SIG-M5 treated with dmso at 0.1 percent for 504 hours (cell line): ENCODE data around the gene ZFHX3.
"Not testable (repeated sequence)": the region's sequence is repeated elsewhere in the genome, so short reads cannot be mapped to it uniquely, and the experiment has no call there.

ENCODE experiments used
- DNase-seq: peaks from one replicate; lab custom pipeline; 2025; ENCODE audit not compliant: unreplicated experiment; lab: John Stamatoyannopoulos, UW

Gene ZFHX3

DNA sequence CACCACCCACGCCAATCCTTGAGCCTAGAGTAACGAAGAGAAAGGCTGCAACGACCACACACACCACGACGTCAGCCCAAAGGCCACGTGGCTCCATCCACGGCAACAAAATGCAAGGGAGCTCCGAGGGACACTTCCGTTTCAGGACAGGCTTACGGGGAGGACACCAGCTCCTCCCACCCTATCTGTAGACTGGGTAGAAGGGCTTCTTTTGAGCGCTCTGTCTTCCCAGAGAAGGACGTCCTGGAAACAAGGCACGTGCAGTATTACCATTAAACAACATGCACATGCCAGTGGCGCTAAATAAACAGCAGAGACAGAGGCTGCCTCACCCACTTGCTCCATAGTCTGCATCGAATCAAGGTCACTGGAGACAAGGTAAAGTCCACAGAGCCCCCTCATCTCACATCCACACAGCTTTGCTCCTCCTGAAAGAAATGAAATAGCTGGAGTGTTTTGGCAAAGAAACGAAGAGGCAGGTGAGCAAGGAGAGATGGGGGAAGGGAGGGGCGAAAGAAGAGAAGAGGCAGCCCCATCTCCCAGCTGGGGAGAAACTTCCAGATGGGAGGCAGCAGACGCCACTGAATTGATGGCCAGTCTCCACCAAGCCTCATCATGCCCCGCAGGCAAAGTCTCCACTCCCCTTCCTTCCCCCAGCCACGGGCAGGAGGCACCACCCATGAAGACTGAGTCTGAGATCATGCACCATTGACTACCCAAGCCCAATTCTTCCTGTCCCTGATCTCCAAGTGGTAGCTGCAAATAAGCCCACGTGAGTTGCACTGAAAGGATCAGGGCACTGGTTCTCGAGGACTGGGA is 24.0 kb downstream of the ZFHX3 start:
- no peak for DNase-seq

DNA sequence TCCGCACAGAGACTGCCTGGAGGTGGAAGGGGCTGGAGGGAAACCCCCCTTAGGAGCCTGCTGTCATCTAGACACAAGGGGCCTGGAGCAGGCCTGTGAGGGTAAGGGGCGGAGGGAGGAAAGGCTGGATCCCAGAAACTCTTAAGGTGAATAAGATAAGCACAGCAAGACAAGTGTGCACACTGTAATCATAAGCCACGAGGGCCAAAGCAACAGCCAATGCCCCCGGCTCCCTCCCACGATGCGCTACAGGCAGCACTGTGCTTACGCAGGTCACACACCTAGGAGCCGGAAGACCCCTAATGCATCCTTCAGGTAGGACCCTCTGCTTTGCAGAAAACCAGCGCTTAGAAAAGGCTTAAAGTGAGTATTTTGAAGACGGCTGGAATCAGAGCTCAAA is 24.6 kb downstream of the ZFHX3 start:
- no peak for DNase-seq

DNA sequence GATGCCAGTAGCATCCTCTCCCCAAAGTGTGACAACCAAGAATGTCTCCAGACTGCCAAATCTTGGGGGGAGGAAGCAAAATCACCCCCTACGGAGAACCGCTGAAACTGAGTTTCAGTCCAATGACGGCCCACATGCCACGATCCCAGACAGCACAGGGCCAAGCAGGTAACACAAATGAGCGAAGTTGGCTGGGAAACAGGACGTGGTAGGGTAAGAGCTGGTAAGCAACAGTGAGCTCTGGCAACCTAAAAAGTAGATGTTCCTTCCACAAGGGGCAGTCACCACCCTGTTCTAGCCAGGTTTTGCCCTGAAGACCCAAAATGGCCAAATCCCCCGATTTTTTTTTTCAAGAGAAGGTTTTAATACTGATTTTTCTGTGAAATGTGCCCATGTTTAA is 25.4 kb downstream of the ZFHX3 start:
- no peak for DNase-seq

DNA sequence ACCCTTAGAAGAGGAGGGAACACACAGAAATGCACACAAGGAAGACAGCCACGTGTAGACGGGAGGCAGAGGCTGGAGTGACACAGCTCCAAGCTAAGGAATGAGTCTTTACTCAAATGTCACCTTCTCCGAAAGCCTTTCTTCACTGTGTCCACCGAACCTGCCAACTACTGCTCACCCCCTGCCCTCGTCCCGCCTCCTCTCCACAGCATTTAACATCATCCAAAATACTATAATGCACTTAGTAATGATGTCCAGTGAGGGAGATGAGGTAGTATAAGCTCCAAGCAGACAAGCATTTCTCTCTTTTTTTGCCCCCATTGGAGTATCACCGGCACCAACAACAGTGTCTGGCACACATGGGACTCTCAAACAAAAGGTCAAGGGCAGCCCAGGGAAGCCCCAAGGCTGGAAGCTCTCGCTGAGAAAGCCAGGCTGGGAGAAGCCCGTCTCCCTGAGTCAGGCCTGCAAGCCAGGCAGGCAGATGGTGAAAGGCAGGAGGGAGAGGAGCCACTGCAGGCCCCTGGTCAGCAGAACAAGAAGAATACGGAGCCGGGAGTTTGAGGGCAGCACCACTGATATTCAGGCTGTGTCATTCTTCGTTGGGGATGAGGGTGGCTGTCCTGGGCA is 25.9 kb downstream of the ZFHX3 start:
- no peak for DNase-seq

DNA sequence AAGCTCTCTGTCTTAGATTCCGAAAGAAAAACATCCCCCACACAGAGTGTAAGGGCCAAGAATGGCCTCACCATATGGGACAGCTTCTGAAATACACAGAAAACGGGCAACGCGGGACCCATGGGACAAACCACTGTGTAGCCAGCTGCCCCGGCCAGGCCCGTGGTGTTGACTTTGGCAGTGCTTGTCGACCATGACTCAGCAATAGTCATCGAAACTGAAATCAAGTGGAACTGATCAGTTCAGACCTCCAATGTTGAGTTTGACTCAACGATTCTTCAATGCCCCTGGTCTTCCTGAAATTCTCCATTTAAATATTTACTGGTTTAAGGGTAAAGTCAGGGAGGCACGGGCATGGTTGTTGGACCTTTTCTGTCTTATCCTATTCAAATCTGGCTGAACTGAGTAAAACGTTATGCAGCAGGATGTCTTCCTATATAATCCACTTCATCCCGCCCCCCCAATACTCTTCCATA is 27.5 kb downstream of the ZFHX3 start:
- DNase-seq = no peak

DNA sequence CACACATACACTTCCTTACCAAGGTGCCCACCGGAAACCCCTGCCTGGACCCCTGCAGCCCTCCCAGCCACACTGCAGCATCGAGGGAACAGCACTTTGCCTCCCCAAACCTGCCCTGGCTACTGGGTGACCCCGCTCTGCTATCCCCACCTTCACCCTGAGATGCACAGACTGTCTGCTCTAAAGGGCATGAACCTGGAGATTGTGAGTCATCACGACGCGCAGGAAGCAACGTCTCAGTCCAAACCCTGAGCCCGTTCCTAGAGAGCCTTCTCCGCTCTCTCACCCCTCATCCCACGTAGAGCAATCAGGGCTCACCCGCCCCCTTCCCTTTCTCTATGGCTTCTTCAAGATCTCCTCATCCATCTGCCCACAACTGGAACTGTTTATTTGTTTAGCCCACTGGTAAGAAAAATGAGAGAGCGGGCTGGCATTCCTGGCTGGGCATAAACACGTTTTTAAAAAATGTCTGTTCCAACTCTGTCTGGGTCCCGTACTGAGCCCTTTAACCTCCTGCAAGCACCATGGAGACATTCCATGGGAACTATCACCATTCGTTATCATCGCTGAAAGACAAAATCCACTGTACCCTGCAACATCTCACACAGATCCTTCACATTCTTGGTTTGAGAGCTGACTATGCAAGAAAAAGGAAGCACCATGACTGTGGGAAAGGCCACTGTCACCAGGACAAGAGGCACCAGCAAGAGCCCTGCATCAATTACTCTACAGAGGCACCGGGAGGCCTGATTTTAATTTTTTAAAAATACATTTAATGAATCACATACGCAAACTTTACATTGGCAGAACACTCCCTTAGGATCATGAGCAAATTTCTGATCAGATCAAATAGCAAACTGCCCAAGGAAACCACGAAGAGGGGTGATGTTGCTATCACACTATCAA is 28.2 kb downstream of the ZFHX3 start:
- DNase-seq = no peak

DNA sequence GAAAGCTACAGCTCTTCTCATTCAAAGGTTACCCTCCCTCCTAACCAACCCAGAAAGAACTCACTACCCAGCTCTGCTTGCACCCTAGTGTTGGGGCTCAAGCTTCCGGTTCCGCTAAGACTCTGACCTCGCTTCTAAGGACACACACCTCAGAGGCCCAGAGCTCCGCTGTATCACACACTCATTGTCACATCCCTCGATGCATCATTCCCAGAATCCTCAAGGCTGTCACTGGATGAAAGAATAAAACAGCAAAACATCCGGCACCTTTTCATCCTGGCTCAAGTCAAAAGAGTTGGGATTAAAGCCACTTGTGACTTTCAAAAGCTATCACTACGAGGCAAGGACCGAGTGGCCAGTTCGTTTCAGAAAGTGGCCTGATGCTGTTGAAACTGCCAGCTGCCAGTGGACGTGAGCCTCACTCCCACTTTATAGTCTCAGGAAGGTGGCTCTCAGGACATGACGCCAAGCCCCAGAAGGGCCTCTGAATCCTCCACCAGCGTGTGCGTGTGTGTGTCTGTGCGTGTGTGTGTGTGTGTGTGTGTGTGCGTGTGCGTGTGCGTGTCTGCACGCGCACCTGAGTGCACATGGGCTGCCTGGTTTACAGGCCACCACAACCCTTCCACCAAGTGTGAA is 29.0 kb downstream of the ZFHX3 start:
- DNase-seq = no peak

DNA sequence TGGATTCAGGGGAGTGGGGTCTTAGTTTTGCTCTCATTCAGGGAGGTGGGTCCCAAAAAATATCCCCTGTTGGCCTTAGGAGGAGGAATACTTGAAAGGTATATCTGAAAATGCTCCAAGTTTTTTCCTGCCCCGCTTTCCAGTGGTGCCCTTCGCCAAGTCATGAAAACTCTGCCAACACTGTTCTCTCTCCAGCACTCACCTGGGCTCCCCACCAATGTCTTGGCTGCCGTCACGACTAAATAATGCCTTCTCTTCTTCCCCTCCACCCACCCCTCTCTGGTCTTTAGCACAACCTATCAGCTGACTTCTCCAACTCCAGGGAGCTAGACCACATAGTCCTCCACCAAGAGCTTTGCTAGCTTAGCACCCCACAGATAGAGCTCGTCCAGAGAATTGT is 30.6 kb downstream of the ZFHX3 start:
- DNase-seq = no peak

DNA sequence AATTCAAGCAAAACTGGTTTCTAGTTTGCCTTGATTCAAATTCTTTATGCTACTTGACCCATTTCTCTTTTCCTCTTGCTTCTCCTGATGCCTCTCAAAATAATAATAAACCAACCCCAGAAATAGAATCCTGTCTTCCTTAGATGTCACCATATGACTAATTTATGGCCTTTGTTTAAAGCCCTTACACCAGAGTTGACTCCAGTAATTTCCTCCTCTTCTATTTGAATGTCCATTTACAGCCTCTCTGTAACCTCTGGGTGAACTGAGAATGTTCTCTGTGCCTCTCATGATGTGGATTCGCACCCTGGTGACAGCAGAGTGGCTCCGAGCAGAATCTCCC is 31.5 kb downstream of the ZFHX3 start:
- DNase-seq = no peak

DNA sequence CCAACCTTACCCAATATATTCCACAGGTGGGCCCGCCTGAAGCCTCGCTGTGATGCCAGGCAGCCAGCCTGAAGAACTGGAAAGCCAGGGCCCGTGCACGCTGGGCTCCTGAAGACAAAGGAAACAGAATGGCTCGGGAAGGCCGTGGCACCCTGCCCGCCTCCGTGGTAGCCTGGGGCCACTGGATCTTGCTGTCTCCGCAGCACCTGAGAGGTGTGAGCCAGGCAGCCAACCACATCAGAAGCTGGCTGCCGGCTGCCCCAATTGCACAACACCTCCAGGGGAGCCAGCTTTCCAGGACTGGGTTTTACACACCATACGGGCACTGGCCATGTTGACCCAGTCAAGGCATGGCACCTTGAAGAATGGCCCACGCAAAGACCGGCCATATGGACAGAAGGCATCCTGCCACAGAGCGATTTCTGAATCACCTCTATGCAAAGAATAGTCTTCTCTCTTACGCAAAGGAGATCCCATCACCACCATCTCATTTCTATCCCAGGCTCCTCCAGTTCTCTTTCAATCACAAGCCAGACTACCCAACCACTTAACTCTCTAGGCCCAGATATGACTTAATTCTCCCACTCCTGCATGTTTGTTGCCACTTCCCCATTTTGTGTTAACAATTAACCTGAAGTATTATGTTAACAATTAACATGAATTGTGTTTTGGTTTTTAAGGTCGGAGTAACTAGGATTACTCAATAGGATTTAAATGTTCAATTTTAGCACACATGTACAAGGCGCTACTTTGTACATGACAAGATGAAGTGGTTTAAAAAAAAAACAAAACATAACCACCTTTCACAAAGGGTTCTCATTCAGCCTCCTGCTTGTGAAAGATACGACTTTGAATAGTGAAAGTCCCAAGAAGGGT is 32.1 kb downstream of the ZFHX3 start:
- peak; percentile 49 for DNase-seq

DNA sequence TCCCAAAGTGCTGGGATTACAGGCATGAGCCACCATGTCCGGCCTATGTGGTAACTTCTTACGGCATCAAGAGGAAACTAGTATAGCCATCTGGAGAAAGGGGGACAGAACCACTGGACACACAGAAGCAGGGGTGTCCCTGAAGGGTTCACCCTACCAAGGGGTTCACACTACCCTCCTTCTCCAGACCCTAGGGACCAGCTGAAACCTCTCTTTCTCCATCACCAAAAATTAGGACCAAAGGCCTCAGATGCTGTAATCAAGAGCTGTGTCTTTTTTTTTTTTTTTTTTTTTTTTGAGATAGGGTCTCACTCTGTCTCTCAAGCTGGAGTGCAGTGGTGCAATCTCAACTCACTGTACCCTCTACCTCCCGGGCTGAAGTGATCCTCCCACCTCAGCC is 33.2 kb downstream of the ZFHX3 start:
- no peak for DNase-seq

DNA sequence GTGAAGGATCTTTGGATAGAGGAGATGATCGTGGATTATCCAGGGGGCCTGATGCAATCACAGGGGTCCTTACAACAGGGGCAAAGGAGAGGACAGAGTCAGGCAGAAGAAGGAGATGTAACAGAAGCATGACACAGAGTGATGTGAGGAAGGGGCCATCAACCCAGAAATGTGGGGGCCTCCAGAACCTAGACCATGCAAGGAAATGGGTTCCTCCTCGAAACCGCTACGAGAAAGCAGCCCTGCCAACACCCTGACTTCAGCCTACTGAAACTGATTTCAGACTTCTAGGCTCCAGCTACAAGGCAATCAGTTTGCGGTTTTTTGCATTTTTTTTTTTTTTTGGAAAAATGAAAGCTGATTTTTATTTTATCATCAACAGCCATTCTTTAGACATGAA is 34.0 kb downstream of the ZFHX3 start:
- DNase-seq = no peak

DNA sequence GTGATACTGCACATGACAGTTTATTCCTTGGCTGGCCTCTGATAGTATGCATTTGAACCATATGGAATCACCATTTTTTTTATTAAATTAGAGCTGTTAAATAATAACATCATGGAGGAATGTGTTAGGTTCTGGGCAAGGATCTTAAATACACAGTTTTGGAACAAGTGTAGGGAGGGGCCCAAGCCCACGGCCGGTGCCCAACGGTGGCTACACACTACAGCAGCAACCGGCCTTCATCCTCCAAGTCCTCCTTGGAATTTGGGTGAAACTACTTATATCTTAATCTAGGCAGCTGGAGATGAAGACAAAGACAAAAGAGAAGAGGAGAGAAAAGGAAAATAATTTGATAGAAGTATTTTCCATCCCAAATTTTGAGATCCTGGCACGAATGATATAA is 35.6 kb downstream of the ZFHX3 start:
- DNase-seq = no peak

DNA sequence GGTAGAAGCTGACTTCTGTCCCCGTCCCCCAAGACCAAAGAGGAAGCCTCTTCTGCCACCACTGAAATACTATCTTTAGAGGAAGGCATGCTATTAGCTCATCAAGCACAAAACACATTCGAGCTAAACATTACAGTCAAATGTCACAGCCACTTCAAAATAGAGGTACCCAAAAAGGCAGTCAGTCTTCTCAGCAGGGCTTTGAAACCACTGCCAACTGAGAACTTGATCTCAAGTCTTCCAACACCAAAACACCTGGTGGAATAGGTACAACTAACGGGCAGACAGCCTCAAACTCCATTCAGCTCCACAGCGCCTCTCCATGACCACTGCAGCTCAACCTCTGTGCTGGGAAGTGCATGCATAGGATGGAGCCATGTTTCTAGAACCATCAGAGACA is 36.0 kb downstream of the ZFHX3 start:
- no peak for DNase-seq

DNA sequence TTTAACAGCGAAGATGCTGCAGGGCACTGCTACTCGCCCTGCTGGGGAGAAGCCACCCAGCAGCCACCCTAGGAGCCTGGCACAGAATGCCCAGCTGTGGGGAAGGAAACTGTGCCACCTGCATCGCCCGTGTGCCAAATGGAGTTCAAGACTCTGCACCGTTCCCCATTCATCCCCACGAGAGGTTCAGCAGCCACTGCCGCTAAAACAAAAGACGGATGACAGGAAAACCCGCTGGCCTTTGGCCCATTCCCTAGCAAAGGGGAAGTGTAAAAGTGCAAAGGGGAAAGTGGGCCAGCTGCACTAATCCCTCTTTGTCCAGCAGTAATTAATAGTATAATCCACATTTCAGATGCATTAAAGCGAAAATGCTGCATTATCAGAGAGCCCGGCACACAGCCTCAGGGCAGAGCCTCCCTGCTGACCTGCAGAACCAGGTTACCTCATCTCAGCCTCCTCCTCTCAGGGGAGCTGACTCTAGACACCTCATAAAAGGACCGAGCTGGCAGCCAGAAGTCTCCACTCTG is 37.7 kb downstream of the ZFHX3 start:
- DNase-seq = peak; percentile 20

DNA sequence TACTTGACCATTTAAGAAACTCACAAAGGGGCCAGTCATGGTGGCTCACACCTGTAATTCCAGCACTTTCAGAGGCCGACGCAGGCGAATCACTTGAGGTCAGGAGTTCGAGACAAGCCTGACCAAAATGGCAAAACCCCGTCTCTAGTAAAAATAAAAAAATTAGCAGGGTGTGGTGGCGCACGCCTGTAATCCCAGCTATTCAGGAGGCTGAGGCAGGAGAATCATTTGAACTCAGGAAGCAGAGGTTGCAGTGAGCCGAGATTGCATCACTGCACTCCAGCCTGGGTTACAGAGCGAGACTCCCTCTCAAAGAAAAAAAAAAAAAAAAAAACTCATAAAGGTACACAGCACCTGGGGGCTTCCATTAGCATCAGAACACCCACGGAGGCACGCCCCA is 38.2 kb downstream of the ZFHX3 start:
- DNase-seq = not testable (repeated sequence)

DNA sequence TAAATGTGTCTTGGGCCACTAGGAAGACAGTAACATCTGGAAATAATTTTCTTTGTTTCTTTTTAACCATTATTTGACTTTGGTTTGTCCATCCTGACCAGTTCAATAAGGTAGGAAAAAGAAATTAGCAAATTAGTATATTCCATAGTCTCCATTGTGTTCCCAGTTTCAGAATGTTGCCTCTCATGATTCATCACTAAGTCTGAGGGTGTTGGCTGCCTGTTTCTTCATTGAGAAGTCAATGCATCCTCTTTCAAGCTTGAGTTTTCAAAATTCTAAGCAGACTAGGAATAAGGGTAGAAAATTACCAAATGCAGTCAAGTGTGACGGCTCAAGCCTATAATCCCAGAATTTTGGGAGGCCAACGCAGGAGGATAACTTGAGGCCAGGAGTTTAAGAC is 41.9 kb downstream of the ZFHX3 start:
- DNase-seq = no peak

DNA sequence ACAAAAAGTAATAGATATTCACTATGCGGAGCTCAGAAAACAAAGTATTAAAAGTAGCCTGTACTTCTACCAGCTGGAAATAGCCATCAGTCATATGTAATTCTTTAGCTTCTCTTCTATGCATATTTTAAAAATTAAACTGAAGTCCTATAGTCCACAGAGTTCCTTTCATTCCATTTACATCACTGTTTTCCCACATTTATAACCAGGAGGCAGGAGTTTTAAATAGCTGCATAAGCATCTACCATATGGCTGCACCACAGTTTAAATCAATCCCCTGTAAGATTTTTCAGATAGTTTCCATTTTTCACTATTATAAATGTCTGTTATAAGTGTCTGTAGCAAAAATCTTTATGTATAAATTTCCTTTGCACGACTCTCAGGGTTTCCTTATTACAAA is 45.1 kb downstream of the ZFHX3 start:
- no peak for DNase-seq

DNA sequence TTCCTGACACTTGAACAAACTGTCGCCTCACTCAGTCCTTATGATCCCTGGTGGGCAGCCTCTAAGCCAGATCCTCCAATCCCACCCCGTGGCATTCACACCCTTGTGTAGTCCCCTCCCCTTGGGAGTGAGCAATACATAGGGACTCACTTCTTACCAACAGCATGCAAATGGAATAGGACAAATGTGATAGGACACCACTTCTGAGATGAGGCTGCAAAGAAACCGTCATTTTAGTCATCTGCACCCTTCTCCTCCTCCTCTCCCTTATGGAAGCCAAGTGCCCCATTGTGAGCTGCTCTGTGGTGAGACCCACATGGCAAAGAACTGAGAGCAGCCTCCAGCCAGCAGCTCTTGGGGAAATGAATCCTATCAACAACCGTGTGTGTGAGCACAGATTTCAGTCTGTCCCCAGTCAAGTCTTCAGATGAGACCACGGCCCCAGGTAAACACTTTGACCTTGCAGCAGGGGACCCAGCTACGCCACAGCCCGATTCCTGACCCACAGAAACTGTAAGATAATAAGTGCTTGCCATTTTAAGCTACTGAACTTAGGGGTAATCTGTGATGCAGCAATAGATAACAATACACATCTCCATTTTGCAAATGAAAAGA is 46.9 kb downstream of the ZFHX3 start:
- no peak for DNase-seq
